Liver (tissue), 3 donors: ENCODE results near the gene ADCY2.

ENCODE experiments used
- CTCF ChIP-seq: fragments of 150-350 bp; IDR thresholded peaks from 2 replicates; pipeline ENCODE4 v1.5.1; 2017; ENCODE audit warnings: improper control_type of control experiment, low read depth, low read length; ENCODE audit not compliant: missing input control
- EGR1 ChIP-seq, 2 donors: IDR thresholded peaks; 2 replicates each; pipeline ENCODE4 v1.6.1; 2016 to 2018; ENCODE audit warnings: antibody characterized with exemption in 2 of 2, low read depth in 2 of 2
- HNF4A ChIP-seq, 2 donors: conservative IDR thresholded peaks; 2 replicates each; pipeline ENCODE4 v1.6.1; 2016; ENCODE audit warnings: antibody characterized with exemption in 2 of 2, mild to moderate bottlenecking in 2 of 2
- REST ChIP-seq: IDR thresholded peaks from 2 replicates; pipeline ENCODE4 v1.6.1; 2016; ENCODE audit warnings: antibody characterized with exemption, mild to moderate bottlenecking
- RXRA ChIP-seq, 2 donors: IDR thresholded peaks; 2 replicates each; pipeline ENCODE4 v1.6.1; 2017 to 2018; ENCODE audit warnings: antibody characterized with exemption in 2 of 2, mild to moderate bottlenecking in 1 of 2
- TAF1 ChIP-seq: conservative IDR thresholded peaks from 2 replicates; pipeline ENCODE4 v1.6.1; 2016; ENCODE audit warnings: antibody characterized with exemption, mild to moderate bottlenecking
- donor health status: healthy.
- donor health status: healthy.

GRCh38 chr5:7501061-7501460, 105.1 kb downstream of the ADCY2 start:
- TF ChIP-seq CTCF, result no peak
- no peak for TF ChIP-seq HNF4A (conservative IDR thresholded peaks at IDR 0.05)
- TF ChIP-seq REST, result no peak
- TF ChIP-seq TAF1, result no peak
- TF ChIP-seq RXRA (IDR thresholded peaks at IDR 0.05), result no peak
- TF ChIP-seq EGR1 (IDR thresholded peaks at IDR 0.05; ENCODE audit: low read depth in 2 of 2), result no peak
